ENCODE results near the gene SPRR4. TPM values are rescaled to one million over a fixed set of nuclear protein-coding genes. Genes with fewer than 3 reads are reported as not detected.

SPRR4 gene
- total and polyA plus RNA-seq, 9 of the 15 experiments (the other 6 are each of a cell fraction or from before 2014, with no cell fraction given) = not detected

DNA sequence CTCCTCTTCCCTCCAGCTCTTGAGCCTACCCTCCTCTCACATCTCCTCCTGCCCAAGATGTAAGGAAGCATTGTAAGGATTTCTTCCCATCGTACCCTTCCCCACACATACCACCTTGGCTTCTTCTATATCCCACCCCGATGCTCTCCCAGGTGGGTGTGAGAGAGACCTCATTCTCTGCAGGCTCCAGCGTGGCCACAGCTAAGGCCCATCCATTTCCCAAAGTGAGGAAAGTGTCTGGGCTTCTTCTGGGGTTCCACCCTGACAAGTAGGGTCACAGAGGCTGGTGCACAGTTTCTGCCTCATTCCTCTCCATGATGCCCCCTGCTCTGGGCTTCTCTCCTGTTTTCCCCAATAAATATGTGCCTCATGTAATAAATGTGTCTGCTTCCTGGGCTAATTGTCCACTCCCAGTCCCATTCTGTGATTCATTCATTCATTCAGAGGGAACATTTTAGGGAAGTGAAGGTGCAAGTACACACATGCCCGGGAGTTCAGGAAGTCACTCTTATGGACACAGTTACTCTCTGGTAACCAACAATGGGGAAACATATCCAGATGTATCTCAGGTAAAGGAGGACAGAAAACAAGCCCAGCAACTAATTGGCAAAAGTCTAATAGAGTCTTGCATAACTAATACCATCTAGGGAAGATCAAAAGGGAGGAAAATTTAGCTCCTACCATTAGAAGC, 1.9 kb downstream of the SPRR4 start (continued):
- TF ChIP-seq, protein P1, sequence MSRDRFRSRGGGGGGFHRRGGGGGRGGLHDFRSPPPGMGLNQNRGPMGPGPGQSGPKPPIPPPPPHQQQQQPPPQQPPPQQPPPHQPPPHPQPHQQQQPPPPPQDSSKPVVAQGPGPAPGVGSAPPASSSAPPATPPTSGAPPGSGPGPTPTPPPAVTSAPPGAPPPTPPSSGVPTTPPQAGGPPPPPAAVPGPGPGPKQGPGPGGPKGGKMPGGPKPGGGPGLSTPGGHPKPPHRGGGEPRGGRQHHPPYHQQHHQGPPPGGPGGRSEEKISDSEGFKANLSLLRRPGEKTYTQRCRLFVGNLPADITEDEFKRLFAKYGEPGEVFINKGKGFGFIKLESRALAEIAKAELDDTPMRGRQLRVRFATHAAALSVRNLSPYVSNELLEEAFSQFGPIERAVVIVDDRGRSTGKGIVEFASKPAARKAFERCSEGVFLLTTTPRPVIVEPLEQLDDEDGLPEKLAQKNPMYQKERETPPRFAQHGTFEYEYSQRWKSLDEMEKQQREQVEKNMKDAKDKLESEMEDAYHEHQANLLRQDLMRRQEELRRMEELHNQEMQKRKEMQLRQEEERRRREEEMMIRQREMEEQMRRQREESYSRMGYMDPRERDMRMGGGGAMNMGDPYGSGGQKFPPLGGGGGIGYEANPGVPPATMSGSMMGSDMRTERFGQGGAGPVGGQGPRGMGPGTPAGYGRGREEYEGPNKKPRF (IDR thresholded peaks at IDR 0.05; ENCODE audit: low read depth, low read length) = no peak
- TF ChIP-seq ZNF696 (CRISPR knock-in tag; conservative IDR thresholded peaks at IDR 0.05) (no peak), SIX5 (IDR thresholded peaks at IDR 0.05; ENCODE audit: borderline replicate concordance in 1 of 2, insufficient read depth in 1 of 2, low read depth in 1 of 2, low read length in 2 of 2) (no peak), MTF1 (CRISPR knock-in tag; IDR thresholded peaks at IDR 0.05; ENCODE audit: borderline replicate concordance) (no peak), NONO (IDR thresholded peaks at IDR 0.05; ENCODE audit: low read depth in 2 of 2, low read length in 1 of 2) (no peak), JUN (IDR thresholded peaks at IDR 0.05; ENCODE audit: borderline replicate concordance, low read depth, low read length) (no peak), JUN (CRISPR knock-in tag; IDR thresholded peaks at IDR 0.05; ENCODE audit: borderline replicate concordance) (no peak)
- TF ChIP-seq, protein P2, sequence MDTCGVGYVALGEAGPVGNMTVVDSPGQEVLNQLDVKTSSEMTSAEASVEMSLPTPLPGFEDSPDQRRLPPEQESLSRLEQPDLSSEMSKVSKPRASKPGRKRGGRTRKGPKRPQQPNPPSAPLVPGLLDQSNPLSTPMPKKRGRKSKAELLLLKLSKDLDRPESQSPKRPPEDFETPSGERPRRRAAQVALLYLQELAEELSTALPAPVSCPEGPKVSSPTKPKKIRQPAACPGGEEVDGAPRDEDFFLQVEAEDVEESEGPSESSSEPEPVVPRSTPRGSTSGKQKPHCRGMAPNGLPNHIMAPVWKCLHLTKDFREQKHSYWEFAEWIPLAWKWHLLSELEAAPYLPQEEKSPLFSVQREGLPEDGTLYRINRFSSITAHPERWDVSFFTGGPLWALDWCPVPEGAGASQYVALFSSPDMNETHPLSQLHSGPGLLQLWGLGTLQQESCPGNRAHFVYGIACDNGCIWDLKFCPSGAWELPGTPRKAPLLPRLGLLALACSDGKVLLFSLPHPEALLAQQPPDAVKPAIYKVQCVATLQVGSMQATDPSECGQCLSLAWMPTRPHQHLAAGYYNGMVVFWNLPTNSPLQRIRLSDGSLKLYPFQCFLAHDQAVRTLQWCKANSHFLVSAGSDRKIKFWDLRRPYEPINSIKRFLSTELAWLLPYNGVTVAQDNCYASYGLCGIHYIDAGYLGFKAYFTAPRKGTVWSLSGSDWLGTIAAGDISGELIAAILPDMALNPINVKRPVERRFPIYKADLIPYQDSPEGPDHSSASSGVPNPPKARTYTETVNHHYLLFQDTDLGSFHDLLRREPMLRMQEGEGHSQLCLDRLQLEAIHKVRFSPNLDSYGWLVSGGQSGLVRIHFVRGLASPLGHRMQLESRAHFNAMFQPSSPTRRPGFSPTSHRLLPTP (IDR thresholded peaks at IDR 0.05; ENCODE audit: borderline replicate concordance, extremely low read depth, insufficient read length) = no peak
- TF ChIP-seq, protein P3, sequence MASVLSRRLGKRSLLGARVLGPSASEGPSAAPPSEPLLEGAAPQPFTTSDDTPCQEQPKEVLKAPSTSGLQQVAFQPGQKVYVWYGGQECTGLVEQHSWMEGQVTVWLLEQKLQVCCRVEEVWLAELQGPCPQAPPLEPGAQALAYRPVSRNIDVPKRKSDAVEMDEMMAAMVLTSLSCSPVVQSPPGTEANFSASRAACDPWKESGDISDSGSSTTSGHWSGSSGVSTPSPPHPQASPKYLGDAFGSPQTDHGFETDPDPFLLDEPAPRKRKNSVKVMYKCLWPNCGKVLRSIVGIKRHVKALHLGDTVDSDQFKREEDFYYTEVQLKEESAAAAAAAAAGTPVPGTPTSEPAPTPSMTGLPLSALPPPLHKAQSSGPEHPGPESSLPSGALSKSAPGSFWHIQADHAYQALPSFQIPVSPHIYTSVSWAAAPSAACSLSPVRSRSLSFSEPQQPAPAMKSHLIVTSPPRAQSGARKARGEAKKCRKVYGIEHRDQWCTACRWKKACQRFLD (CRISPR knock-in tag; IDR thresholded peaks at IDR 0.05) = no peak
